Hematopoietic multipotent progenitor cell treated with erythropoietin and hydrocortisone succinate and interleukin-3 and kit ligand, for 8 days (in vitro differentiated cells): ENCODE data around the gene ZIC1.

ENCODE experiments used
- DNase-seq: peaks from one replicate; pipeline ENCODE4 v3.0.0-alpha.2; 2015

The ZIC1 gene

DNA sequence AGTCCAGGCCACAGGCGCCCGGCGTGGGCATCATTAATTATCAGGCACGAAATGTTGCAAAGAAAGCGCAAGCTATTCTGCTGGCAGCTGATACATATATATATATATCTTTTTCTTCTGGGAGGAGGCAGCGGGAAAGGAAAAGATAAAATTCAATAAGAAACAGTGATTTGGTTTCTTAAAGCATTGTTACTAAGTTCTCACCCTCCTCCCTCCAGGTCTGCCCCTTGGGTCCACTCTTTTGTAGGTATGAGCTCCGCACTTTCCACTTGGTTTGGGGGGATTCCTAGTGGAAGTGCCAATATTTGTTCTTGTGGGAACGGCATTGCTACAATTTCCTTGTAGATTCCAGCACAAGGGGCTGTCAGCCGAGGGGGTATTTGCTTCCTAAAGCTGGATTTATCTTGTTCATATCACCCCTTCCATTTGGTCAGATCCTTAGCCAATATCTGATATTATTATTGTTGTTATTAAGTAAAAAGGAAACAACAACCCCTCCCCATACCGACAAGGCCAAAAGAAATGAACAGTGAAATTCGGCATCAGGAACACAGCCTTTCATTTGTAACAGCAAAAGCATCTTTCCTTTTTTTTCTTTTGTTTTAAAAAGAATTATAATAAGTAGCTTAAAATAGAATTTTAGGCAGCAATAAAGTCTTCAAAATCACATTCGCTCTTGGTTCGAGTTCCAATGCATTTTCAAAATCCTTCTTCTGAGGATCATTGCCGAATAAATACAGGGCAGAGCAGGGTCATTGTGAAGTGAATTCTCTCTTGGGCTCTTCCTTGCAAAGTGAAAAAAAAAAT, 15.6 kb downstream of the ZIC1 start:
- DNase-seq: no peak

DNA sequence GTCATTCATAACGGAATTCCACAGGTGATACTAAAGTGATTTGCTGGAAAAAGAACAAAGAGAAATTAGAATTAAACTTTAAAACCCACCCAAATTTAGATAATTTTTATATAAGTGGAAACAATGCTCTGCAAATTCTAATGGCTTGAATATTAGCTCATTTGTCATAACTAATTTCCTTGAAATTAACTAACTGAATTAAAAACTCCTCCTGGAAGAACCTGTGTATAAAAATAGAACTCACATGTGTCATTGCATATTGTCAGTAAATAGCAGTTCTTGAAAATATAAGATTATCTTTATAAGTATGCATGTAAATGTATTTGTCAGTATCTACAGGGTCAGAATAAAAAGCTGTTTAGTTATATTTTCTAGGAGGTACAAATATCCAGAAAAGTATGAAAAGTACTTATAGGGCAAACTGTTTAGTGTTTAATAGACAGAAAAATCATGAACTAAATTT, 16.3 kb downstream of the ZIC1 start:
- DNase-seq: no peak

DNA sequence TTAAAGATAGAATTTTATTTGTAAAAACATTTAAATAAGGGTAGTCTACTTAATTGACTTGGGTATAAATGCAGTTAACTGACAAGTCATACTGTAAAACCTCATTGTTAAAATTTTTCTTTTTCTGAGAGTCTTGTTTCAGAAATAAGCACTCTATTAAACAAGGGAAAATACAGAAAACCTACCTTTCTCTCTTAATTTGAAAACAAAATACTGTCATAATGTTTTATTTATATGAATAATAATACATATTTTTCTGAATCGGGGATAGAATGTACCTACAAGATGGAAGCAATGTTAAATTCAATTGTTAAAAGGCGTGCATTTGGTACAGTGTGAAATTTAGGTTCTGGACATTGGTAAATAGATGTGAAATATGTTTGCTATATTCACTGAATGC, 17.8 kb downstream of the ZIC1 start:
- no peak for DNase-seq

DNA sequence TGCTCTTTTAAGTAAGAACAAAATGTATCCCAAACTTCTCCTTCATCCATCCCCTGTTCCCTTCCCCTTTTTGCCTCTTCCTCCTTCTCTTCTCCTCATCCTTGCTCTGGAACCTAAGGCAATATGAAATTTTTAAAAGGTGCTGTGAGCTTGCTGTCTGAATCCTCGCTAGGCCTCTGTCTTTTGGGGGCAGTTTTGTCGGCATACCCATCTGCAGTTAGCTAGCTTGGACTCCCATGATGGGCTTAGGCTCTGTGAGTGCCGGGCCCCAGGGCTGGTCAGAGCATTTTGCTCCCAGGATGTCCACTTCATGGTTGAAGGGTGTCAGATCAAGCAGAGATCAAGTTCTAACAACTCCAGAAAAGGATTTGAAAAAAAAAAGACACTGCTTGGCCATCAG, 18.6 kb downstream of the ZIC1 start:
- no peak for DNase-seq

DNA sequence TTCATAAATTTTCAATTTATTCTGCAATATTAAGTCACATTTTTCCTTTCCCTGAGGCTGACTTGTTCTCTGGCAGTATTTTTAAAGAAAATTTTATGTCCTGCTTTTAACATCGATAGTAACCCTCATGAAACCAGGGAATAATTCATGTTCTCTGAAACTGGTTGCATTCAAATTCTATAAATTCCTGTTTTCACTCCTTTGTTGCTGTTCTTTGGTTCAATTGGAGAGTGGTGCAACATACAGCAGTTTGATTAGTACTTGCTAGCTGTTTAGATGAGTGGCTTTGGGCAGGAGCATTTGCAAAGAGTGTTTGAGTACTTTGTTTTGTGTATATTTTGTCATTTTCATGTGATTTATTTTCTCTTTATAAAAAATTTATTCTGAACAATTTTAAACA, 19.2 kb downstream of the ZIC1 start:
- DNase-seq: no peak

DNA sequence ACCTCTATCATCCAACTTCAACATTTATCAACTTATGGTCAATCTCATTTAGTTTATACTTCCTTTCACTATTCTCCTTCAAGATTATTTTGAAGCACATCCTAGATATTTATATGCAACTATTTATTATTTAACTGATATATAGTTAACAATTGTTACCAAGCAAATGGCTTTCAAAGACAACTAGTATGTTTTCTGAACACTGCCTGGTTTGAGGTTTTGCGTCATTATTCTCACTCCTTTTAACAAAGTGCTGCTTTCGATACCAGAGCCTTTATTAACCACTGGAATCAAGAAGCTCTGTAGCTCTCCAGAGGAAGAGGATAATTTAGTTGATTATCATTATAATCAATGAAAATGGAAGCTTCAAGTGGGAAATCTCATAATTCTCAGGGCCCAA, 19.6 kb downstream of the ZIC1 start:
- DNase-seq: no peak

DNA sequence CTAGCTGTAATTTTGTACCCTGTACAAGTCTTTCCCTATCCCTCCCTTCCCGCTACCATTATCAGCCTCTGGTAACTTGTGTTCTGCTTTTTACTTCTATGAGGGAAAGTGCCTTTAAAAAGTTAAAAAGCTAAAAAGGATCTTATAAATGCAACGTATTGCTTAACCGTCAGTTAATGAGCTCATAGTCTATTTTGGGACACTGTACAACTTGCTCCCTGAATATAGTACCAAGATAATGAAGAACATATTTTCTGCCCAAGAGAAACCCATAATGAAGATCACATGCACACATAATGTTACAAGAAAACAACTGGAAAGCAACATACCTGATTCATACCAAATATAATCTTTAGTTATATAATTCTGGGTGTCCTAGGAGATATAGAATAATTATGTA, 22.6 kb downstream of the ZIC1 start:
- no peak for DNase-seq

DNA sequence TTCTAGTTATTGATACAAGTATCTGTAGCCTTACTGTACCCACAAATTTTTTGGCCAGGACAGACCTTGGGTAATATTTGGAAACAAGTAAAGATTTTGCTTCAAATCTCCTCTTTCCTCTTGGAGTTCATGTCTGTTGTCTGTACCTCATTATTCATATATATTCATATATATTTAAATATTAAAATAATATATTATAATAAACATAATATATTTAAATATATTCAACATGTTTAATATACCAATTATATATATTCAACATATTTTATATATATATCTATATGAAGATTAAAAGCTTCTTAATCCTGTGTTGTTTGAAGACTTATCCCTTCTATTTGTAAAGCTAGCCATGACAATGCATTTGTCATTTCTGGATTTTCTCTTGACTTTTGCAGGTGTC, 38.1 kb downstream of the ZIC1 start:
- DNase-seq: no peak

DNA sequence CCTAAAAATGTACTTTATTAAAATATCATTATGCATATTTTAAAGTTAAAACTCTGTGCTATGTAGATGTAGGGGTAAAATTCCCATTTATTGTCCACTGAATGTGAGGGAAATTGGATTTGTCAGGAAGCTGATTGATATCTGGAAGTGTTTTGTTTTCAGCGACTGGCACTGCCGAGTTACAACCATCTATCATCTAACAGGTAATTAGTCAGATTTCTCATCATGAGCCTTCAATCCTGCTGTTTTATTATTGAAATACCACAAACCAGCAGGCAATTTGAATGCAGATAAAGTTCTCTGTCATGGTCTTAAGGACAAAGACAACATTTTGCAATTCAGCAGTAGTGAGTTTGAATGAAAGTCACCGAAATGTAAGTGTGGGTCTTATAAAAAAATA, 40.5 kb downstream of the ZIC1 start:
- DNase-seq: no peak

DNA sequence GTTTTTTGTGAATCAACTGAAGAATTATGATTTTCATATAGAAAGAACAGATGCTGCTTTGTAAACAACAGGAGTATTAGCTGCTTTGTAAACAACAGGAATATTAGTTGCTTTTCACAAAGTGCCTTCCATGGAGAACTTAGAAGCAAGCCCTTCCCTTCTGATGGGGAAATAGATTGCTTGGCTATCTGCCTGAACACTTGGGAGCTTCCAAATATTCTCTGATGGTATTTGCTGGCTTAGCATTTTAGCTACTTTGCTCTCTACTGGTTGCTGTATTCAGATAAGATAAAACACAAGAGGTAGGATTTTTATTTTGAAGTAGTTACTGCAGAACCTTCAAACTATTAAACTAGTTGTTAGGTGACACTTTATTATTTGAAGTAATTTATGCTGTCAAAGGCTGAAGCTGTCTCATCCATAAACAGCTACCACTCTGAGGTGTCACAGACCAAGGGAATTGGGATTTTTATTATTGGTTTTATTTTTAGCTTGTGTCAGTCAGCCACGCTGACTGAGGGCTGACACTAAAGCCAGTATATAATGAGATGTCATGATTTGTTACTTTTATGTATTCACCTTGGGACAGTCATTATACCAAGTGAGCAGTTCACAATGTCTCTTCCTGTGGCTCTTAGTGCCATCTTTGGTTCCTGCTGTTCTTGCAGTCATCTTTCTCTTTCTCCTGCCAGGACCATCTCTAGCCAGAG, 50.0 kb downstream of the ZIC1 start:
- DNase-seq: no peak

DNA sequence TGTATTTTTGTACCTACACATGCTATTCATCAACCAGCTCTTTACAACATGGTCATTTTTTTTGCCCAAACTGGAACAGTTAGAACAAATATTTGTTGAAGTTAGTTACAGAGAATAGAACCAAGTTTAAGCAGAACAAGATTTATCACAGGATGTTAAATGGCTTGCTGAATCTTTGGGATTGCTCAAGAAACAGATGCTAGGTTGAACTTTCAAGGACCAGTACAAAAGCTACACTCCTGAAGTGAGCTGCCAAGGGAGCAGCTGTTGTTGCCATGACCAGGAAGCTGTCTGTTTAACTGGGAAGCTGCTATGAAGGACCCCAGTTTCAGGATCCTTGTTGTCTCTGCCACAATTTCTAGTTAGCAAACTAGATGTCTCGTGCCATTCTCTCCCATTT, 53.7 kb downstream of the ZIC1 start:
- DNase-seq: no peak
